HG02943 (cell line): ENCODE data around the gene IQGAP1.

Source experiments
- ATAC-seq: cut with Tn5 transposase; IDR thresholded peaks from one replicate; pipeline ENCODE4 v1.9.1; 2021; ENCODE audit warnings: mild to moderate bottlenecking, low read depth, moderate library complexity; ENCODE audit not compliant: unreplicated experiment

The IQGAP1 gene

DNA sequence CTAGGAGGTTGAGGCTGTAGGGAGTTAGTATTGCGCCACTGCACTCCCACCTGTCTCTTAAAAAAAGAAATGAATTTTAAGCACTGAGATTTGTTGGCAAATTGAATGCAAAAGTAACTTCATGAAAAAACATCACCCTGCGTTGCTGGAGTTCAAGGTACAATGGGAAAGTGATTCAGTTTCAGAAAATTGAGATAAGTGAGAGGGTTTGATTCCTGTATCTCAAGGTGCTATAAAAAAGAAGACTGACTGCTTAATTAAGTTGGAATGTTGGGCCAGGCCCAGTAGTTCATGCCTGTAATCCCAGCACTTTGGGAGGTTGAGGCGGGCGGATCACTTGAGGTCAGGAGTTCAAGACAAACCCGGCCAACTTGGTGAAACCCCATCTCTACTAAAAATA lies 39.1 kb downstream of the IQGAP1 start:
- ATAC-seq: no peak

DNA sequence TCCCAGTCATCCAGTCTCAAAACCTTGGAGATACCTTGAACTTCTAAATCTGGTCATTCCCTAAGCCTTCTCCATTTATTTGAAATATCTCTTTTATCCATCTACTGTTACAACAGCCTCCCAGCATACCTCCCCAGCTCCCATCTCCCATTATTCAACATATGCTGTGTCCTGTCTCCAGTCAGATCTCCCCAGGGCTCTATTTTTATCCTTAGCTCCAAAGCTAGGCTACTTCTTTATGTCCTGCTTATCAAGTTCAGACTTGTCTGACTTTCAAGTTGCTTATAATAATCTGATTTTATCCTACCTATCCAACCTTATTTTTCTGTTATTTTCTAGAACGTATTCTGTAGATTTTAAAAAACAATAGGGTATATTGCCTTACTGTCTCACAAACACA lies 44.2 kb downstream of the IQGAP1 start:
- ATAC-seq: no peak

DNA sequence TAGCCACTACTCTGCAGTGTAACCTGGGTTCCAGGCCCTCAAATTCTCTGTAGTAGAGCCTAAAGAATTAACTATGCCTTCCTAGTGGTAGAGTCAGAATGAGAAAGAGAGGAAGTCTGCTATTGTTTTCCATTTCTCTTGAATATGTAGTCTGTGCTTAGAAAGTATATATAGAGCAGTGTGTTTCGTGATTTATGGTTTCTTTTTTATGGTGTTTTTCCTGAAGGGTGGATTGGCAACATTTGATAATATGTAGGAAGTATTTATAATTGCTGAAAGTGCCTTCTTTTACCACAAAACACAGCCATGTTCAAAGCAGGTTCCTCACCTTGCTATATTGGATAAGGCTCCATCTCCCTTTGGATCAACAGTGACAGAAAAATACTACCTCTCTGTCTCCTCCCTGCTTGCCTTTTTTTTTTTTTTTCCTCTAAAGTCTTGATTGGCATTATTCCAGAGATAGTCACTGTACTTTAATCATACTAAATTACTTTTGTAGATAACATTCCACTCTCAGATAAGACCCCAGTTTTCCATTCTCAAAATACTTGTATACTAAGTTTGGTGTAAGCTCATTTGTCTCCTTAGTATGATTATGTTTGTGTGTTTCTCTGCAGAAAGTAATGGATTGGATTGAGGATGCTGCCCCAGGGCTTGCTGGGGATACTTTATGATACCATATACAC lies 47.8 kb downstream of the IQGAP1 start:
- ATAC-seq: no peak

DNA sequence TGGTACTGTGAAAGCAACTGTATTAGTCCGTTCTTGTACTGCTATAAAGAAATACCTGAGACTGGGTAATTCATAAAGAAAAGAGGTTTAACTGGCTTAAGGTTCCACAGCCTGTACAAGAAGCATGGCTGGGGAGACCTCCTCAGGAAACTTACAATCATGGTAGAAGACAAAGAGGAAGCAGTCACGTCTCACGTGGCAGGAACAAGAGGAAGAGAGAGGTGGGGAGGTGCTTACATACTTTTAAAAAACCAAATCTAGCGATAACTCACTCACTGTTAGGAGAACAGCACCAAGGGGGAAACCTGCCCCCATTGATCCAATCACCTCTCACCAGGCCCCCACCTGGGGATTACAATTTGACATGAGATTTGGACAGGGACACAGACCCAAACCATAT lies 48.9 kb downstream of the IQGAP1 start:
- no peak for ATAC-seq

DNA sequence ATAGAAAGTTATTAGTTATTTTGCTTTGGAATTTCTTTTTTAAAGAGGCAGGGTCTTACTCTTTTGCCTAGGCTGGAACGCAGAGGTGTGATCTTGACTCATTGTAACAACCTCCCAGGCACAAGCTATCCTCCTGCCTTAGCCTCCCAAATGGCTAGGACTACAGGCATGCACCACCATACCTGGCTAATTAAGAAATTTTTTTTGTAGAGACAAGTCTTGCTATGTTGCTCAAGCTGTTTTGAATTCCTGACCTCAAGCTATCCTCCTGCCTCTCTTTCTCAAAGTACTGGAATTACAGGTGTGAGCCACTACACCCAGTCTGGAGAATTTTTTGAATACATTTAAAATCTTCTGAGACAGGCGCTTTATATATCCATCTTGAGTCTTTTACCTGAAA lies 49.5 kb downstream of the IQGAP1 start:
- no peak for ATAC-seq

DNA sequence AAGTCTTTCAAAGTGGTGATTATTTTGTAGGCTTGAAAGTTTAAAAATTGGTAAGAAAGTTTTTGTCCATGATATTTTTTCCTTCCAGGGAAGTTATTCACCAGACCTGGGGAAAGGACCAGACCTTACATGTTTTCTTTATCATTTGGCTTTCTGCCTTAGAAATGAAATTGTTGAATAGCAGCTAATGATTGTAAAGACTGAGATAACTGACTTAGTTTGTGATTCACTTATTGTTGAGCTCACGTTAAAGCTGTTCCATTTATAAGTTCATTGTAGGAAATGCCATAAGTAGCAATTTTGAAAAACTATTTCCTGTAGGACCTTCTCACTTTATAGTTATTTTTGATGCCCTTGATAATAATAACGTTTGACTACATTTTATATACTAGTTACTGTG lies 51.9 kb downstream of the IQGAP1 start:
- no peak for ATAC-seq

DNA sequence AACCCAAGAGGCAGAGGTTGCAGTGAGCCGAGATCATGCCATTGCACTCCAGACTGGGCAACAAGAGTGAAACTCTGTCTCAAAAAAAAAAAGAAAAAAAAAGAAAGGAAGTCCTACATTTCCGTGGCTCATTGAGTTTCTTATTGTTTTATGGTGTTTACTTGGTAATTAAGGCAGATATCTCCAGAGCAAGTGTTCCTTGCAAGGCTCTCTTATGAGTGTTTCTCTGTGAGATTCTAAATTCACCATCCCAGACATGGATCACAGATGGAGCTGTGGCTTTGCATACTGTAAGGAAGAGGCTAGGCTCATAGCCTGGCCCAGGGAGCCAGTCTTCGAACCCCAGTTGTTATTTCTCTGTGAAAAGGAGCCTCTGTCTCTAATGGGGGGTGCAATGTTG lies 53.0 kb downstream of the IQGAP1 start:
- ATAC-seq: no peak

DNA sequence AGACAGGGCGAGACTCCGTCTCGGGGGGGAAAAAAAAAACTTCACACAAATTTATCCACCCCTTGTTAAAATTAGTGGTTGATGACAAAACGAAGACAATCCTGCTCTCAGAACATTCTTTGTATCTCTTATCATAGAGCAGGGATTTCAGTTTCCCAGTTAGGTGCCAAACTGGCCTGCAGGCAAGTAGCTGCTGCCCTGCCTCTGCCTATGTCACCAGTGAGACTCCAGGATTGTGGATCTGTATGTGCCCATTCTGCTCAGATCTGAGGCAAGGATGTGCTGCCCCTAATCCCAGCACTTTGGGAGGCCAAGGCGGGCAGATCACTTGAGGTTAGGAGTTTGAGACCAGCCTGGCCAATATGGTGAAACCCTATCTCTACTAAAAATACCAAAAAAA lies 54.4 kb downstream of the IQGAP1 start:
- ATAC-seq: no peak

DNA sequence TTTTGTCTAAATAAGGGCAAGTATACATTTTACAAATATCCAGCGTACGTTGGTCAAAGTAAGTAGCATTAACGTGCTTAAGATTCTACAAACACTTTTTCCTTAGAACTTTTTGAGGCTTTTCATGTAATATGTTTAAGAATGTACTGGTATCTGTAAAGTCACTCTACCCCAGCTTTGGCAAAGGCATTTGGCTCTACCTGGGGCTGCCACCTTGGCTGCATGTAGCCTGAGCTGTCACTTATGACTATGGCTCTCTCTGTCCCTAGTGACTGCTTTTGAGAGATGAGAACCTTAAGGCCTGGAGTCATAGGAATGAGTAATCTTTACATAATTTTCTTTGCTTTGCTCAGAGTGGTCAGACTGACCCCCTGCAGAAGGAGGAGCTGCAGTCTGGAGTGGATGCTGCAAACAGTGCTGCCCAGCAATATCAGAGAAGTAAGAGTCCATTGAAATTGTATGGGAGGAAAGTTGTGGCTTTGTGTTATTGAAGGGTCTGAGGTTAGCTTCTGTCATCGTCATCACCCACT lies 61.2 kb downstream of the IQGAP1 start:
- no peak for ATAC-seq

DNA sequence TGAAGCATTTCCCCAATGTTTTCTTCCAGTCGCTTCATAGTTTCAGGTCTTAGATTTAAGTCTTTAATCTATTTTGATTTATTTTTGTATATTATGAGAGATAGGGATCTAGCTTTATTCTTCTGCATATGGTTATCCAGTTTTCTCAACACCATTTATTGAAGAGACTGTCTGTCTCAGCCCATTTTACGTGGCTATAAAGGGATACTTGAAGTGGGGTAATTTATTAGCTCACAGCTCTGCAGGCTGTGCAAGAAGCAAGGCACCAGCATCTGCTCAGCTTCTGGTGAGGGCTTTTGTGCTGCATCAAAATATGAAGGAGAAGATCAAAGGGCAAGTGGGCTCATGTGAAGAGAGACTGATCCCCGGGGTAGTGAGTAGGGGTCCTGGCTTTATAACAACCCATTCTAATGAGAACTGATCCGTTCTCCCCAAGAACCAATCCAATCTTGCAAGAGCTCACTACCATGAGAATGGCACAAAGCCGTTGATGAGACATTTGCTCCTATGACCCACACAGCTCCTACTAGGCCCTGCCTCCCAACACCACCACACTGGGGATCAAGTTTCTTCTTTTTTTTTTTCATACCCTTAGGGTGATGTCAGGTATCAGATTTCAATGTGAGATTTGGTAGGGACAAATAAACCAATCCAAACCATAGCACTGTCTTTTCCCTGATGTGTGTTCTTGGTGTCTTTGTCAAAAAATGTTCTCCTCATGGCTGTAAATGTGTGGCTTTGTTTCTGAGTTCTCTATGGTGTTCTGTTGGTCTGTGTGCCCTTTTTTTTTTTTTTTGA lies 63.2 kb downstream of the IQGAP1 start:
- no peak for ATAC-seq

DNA sequence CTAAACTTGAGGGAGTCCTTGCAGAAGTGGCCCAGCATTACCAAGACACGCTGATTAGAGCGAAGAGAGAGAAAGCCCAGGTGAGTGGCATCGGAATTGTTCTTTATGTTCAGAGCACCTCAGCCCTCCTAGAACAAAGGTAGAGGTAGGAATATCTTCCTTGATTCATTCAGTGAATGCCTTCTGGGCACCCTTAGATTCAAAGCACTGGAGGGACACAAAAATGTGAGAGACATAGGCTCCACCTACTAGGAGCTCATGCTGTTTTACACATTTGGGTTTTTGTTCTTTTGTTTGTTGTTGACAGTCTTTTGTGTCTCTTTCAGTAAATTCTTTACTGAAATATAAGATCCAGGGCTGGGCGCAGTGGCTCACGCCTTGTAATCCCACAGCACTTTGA lies 68.2 kb downstream of the IQGAP1 start:
- no peak for ATAC-seq

DNA sequence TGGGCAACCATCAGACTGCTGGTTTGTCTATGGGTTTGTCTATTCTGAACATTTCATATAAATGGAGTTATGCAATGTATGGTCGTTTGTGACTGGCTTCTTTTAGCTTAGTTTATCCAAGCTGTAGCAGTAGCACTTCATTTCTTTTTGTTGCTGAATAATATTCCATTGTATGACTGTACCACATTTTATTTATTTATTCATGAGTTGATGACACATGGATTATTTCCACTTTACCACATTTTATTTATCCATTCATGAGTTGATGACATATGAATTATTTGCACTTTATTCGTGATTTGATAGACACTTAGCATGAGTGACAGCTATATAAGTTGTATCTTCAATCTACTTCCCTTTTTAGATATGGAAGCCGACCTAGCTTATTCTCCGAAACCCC lies 70.0 kb downstream of the IQGAP1 start:
- no peak for ATAC-seq

DNA sequence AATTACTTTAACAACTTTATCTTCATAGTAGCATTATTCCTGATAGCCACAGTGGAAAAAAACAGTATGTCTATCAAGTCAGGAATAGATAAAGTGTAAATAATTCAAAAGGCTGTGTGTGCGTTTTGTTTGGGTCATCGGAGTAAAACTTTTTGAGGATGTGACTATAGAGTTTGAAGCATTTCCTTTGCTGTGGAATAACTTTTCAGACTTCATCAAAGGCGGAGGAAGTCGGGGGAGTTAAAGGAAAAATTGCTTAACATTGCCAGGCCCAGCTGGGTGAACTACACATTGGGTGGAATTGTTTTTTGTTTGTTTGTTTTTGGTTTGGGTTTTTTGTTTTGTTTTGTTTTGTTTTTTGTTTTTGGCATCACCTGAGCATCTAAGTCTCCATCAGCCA lies 71.3 kb downstream of the IQGAP1 start:
- no peak for ATAC-seq

DNA sequence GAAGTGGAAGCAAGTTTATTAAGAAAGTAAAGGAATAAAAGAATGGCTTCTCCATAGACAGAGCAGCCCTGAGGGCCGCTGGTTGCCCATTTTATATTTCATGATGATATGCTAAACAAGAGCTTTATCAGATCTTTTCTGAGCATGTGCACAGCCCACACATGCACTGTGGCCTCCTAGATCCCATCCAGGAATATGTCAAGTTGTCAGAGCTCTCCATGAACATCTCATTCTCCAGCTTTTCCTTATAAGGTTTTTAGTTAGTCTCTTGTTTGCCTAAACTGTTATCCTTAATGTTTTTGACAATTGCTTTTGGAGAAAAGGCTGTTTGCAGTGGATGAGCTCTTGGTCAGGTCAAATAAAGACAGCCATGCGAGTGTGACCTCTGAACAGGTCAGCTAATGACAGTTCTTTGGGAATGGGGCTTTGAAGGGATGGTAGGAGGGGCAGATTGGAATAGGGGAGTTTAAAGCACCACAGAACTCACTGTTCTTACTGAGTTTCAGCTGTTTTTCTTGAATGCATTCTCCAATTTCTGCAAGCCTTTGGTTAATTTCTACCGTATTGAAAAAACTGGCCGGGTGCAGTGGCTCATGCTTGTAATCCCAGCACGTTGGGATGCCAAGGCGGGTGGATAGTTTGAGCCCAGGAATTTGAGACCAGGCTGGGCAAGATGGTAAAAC lies 72.2 kb downstream of the IQGAP1 start:
- no peak for ATAC-seq

DNA sequence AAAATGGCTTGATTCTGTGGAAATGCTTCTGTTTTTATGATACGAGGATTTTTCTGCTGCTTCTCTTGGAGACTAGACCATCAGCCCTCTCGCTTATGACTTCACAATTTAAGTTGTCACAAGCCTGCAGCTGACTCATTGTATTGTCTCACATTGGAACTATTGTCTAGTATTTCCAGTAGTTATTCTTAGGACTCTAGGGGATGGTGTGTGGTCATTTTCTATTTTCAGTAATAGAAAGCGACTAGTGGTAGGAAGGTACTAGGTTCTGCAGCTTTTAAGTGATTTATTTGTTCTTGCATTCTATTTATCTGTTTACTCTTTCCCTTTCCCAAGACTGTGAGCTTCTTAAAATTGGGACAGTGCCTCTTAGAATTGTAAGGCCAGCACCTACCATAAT lies 75.3 kb downstream of the IQGAP1 start:
- ATAC-seq: no peak

DNA sequence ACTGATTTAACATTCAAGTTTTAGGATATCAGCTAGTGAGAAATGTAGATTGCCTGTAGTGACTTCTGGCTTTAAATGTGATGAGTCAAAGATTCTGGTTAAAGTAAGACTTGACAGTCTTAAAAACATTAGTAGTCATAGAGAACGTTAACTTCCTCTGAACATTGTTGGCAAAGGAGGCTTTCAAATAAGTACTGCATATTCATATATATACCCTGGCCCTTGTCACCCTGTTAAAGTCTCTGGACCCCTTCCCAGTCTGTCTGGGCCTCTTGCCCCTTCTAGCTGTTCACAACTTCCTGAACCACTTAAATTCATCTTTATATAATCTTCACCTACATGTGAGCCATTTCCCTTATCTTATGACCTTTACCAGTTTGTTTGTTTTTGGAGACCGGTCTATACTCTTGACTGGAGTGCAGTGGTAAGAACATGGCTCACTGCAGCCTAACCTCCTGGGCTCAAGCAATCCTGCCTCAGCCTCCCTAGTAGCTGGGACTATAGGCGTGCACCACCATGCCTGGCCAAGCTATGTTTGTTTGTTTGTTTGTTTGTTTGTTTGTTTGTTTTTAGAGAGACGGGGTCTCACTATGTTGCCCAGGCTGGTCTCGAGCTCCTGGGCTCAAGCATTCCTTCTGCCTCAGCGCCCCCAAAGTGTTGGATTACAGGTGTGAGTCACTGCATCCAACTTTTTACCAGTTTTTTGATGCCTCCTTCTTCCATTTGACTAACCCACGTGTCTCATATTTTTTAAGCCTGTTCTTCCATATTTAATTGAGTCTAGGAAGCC lies 77.3 kb downstream of the IQGAP1 start:
- ATAC-seq: no peak

DNA sequence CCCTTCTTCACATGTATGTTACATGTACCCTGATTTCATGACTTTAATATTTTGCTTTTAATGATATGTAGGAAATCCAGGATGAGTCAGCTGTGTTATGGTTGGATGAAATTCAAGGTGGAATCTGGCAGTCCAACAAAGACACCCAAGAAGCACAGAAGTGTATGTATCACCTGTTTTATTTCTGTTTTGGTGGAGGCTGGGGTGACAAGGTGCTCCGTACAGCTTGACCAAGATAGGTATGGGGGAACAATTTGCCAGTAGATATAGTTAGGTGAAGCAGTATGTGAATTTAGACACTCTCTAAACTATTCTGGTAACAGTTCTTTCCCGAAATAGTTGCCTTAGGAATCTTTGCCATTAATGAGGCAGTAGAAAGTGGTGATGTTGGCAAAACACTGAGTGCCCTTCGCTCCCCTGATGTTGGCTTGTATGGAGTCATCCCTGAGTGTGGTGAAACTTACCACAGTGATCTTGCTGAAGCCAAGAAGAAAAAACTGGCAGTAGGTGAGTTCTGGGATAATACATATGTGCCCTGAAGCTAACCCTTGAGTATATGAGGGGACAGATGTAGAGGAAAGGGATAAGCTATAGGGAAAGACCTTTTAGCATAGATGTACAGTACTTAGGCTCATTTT lies 78.0 kb downstream of the IQGAP1 start:
- no peak for ATAC-seq

DNA sequence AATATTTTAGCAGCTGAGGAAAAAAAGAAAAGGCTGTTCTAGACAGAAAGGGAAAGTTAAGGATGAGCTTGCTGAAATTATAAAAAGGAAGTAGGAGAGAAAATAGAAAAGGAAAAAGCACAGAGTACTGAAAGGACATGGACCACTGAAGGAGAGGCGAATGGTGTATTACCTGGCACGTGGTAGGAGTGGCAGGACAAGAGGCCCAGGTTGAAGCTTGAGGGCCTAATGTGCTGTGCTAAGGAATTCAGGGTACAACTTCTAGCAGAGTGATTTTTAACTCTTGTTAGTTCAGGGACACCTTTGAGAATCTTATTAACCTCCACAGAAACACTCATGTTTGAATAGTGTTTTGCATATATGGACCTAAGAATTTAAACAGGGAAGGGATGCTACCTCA lies 81.7 kb downstream of the IQGAP1 start:
- no peak for ATAC-seq

DNA sequence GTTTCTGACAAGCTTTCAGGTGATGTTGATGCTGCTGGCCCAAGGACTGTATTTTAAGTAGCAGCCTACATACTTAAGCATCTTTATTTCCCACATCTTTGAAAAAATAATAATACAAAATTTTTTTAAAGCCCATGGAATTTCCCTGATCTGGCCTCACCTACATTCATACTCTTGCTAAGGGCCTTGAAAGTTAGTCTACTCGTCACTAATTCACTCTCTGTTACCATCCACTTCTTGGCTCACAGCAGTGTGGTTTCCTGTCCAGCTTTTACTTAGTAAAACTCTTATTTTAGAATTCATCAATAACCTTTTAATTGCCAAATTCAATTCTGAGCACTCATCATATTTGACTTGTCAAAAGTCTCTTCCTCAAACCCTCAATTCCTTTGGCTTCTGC lies 82.4 kb downstream of the IQGAP1 start:
- no peak for ATAC-seq

DNA sequence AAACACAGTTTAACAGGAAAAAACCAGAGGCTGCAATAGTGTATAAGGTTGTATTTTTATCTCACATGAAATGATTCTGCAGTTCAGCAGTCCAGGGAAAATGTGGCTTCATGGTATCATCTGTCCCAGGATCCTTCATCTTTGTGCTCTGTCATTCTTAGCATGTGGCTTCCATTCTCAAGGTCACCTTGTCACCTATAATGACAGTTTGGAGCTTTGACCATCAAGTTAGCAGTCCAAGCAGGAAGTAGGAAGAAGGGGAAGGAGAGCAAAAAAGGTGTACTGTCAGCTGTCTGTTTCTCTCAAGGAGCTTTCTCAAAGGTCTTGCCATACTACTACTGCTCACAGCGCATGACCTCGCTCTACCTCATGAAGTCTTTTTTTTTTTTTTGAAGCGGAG lies 83.1 kb downstream of the IQGAP1 start:
- no peak for ATAC-seq
